PC-9 (cell line): ENCODE results near the gene DNAH6. TPM values are rescaled to one million over a fixed set of nuclear protein-coding genes. Genes with fewer than 3 reads are reported as not detected.

Source experiments
- BruUV-seq: library from RNA; stranded (reverse); fragments of 400-500 nt; replicated peaks from 2 replicates; lab custom pipeline; 2021; lab: Mats Ljungman, UMichigan
- CTCF ChIA-PET: fragments of 300-600 bp; sonication (Branson Sonifier 250); formaldehyde crosslinking; loops from one replicate; lab custom pipeline; 2022; ENCODE audit warnings: antibody characterized with exemption; lab: Charles Lee
- POLR2A ChIA-PET: fragments of 300-600 bp; sonication (Branson Sonifier 250); formaldehyde crosslinking; loops from one replicate; lab custom pipeline; 2022; ENCODE audit warnings: antibody characterized with exemption; ENCODE audit not compliant: unreplicated experiment; lab: Charles Lee
- DNase-seq, 2 experiments: peaks; one replicate each; pipeline versions ENCODE4 v3.0.0 to v3.0.0-alpha.2; 2015 to 2022; ENCODE audit warnings: mixed read lengths in 1 of 2
- H2AFZ ChIP-seq: fragments of 200-600 bp; sonication (generic); 2 replicates; pipeline ENCODE4 v1.8.1; 2017; ENCODE audit warnings: antibody characterized with exemption
- H3F3A ChIP-seq: fragments of 200-600 bp; sonication (generic); 2 replicates; pipeline ENCODE4 v1.8.1; 2017; ENCODE audit warnings: antibody characterized with exemption, mild to moderate bottlenecking, low read depth; ENCODE audit not compliant: insufficient read depth
- H3K27ac ChIP-seq: fragments of 200-600 bp; sonication (generic); 2 replicates; pipeline ENCODE4 v1.6.1; 2016; ENCODE audit warnings: mixed run types
- H3K27me3 ChIP-seq: fragments of 200-600 bp; sonication (generic); 2 replicates; pipeline ENCODE4 v1.6.1; 2016; ENCODE audit warnings: low read depth, mixed run types; ENCODE audit not compliant: insufficient read depth
- H3K36me3 ChIP-seq: fragments of 200-600 bp; sonication (generic); 2 replicates; pipeline ENCODE4 v1.6.1; 2016; ENCODE audit warnings: low read depth, mixed run types
- H3K4me1 ChIP-seq: fragments of 200-600 bp; sonication (generic); replicated peaks from 2 replicates; pipeline ENCODE4 v1.6.1; 2016; ENCODE audit warnings: mixed run types; ENCODE audit not compliant: insufficient read depth
- H3K4me2 ChIP-seq: fragments of 200-600 bp; sonication (generic); 2 replicates; pipeline ENCODE4 v1.6.1; 2017; ENCODE audit warnings: mixed run types
- H3K4me3 ChIP-seq: fragments of 200-600 bp; sonication (generic); 2 replicates; pipeline ENCODE4 v1.6.1; 2016; ENCODE audit warnings: mixed run types
- H3K79me2 ChIP-seq: fragments of 200-600 bp; sonication (generic); 2 replicates; pipeline ENCODE4 v1.6.1; 2017; ENCODE audit warnings: low read depth, mixed run types
- H3K9me2 ChIP-seq: fragments of 200-600 bp; sonication (generic); 2 replicates; pipeline ENCODE4 v1.8.1; 2017; ENCODE audit warnings: mild to moderate bottlenecking; ENCODE audit not compliant: insufficient read depth
- H3K9me3 ChIP-seq: fragments of 200-600 bp; sonication (generic); 2 replicates; pipeline ENCODE4 v1.8.1; 2016; ENCODE audit warnings: low read depth; ENCODE audit not compliant: insufficient read depth
- H4K20me1 ChIP-seq: fragments of 200-600 bp; sonication (generic); 2 replicates; pipeline ENCODE4 v1.8.1; 2017; ENCODE audit not compliant: insufficient read depth
- EZH2 ChIP-seq: fragments of 200-600 bp; sonication (generic); IDR thresholded peaks from 2 replicates; pipeline ENCODE4 v1.8.0; 2017; ENCODE audit warnings: antibody characterized with exemption, low read depth
- intact Hi-C: fragments of 100-400 bp; cut with micrococcal nuclease; formaldehyde crosslinking; loops from one replicate; pipeline ENCODE4 v1.10.0; 2022; ENCODE audit not compliant: unreplicated experiment
- total RNA-seq: library from RNA; stranded (reverse); gene quantifications from 2 replicates; pipeline ENCODE4 v1.2.3, GENCODE V29; 2021
- TF ChIP-seq, protein P1 (sequence below): fragments of 200-600 bp; sonication (generic); conservative IDR thresholded peaks from 2 replicates; pipeline ENCODE4 v1.6.1; 2017; ENCODE audit warnings: mixed run types, antibody characterized with exemption, mild to moderate bottlenecking, moderate library complexity

The DNAH6 gene
- total RNA-seq, 1 experiment from 2014 or later, result not detected

DNA sequence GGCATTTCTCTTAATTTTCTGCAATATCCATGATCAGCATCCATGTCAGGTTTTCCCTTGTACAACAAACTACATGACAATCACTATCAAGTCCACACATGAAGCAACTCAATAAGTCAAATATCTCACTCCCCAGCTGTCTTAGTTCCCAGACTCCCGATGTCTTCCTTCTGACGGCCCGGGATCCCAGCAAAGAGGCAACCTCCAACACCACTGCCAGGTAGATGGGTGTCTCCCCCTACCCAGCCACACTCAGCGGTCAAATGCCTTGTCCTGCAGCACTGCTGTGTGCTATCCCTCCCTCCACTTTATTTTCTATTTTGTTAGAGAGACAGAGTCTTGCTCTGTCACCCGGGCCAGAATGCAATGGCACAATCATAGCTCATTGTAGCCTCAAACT is 341.3 kb downstream of the DNAH6 start:
- TF ChIP-seq, protein P1, sequence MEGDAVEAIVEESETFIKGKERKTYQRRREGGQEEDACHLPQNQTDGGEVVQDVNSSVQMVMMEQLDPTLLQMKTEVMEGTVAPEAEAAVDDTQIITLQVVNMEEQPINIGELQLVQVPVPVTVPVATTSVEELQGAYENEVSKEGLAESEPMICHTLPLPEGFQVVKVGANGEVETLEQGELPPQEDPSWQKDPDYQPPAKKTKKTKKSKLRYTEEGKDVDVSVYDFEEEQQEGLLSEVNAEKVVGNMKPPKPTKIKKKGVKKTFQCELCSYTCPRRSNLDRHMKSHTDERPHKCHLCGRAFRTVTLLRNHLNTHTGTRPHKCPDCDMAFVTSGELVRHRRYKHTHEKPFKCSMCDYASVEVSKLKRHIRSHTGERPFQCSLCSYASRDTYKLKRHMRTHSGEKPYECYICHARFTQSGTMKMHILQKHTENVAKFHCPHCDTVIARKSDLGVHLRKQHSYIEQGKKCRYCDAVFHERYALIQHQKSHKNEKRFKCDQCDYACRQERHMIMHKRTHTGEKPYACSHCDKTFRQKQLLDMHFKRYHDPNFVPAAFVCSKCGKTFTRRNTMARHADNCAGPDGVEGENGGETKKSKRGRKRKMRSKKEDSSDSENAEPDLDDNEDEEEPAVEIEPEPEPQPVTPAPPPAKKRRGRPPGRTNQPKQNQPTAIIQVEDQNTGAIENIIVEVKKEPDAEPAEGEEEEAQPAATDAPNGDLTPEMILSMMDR, result no peak
- no peak for TF ChIP-seq EZH2
- no peaks in the 10 kb centered on the region for H3K9me2 ChIP-seq
- H3K4me2 ChIP-seq, result no peak overlapping the region
- H3K36me3 ChIP-seq, result no peaks in the 10 kb centered on the region
- no peaks in the 10 kb centered on the region for H3K9me3 ChIP-seq
- peaks cover 45% of the 10 kb centered on the region for H3K27me3 ChIP-seq
- H3K4me1 ChIP-seq, result no peaks in the 10 kb centered on the region
- H3K27ac ChIP-seq, result no peak overlapping the region
- POLR2A ChIA-PET, result no interaction called here
- intact Hi-C loops, result no loop called here
- CTCF ChIA-PET, result no interaction called here
- no peak overlapping the region for H2AFZ ChIP-seq
- H3K79me2 ChIP-seq, result no peaks in the 10 kb centered on the region
- no TSS peak for BruUV-seq
- no peak for DNase-seq
- H3K4me3 ChIP-seq, result no peak overlapping the region
- no peaks in the 10 kb centered on the region for H3F3A ChIP-seq
- no peaks in the 10 kb centered on the region for H4K20me1 ChIP-seq

DNA sequence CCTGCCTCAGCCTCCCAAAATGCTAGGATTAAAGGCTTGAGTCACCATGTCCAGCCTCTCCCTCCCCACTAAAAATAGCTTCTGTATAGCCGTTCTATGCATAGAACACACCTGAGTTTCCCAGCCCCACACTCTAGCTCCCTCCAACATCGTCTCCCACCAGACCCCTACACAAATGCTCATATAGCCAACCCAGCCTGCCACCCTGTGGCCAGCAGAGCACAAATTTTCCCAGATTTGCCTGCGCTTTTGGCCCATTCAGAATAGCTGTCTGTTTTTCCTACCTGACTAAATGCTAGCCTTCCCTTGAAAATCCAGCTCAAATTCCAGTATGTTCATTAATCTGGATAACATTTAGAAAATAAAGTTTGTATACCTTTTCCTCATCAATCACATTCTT is 341.8 kb downstream of the DNAH6 start:
- no peak overlapping the region for H3K4me3 ChIP-seq
- no peaks in the 10 kb centered on the region for H3F3A ChIP-seq
- no peak for TF ChIP-seq EZH2
- TF ChIP-seq, protein P1, result no peak
- no peak overlapping the region for H3K27ac ChIP-seq
- no peaks in the 10 kb centered on the region for H3K9me2 ChIP-seq
- H3K4me1 ChIP-seq, result no peaks in the 10 kb centered on the region
- peaks cover 45% of the 10 kb centered on the region for H3K27me3 ChIP-seq
- CTCF ChIA-PET, result no interaction called here
- H3K79me2 ChIP-seq, result no peaks in the 10 kb centered on the region
- H3K4me2 ChIP-seq, result no peak overlapping the region
- POLR2A ChIA-PET, result no interaction called here
- intact Hi-C loops, result no loop called here
- no TSS peak for BruUV-seq
- no peak for DNase-seq
- no peak overlapping the region for H2AFZ ChIP-seq
- H3K36me3 ChIP-seq, result no peaks in the 10 kb centered on the region
- no peaks in the 10 kb centered on the region for H3K9me3 ChIP-seq
- no peaks in the 10 kb centered on the region for H4K20me1 ChIP-seq

DNA sequence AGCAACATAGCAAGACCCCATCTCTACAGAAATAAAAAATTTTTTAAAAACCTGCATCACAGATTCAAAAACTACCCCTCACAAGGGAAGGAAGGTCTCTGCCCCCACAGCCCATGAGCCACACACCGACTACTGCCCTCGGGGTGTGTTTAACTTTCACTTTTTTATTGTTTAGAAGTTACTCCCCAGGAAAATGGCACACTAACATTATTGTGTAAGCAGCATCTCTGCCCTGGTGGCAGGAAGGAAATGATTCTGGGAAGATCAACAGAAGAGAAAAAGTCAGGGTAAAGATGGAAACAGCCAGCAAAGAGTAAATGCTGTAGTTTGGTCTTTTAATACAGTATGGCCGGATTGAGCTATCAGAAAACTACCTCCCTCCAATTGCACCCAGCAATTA is 342.6 kb downstream of the DNAH6 start:
- Histone ChIP-seq H3F3A (no peaks in the 10 kb centered on the region), H3K9me2 (no peaks in the 10 kb centered on the region), H3K27me3 (peaks cover 45% of the 10 kb centered on the region), H3K27ac (no peak overlapping the region), H3K79me2 (no peaks in the 10 kb centered on the region), H3K4me2 (no peak overlapping the region), H4K20me1 (no peaks in the 10 kb centered on the region), H3K4me1 (no peaks in the 10 kb centered on the region), H2AFZ (no peak overlapping the region), H3K4me3 (no peak overlapping the region), H3K9me3 (no peaks in the 10 kb centered on the region), H3K36me3 (no peaks in the 10 kb centered on the region)
- ChIA-PET CTCF (no interaction called here), POLR2A (no interaction called here)
- no TSS peak for BruUV-seq
- DNase-seq, result no peak
- no peak for TF ChIP-seq EZH2
- TF ChIP-seq, protein P1, result no peak
- intact Hi-C loops, result no loop called here
